GM21786 (cell line): ENCODE data around the gene ACTN2.

ENCODE experiments used
- ATAC-seq: cut with Tn5 transposase; IDR thresholded peaks from one replicate; pipeline ENCODE4 v1.9.1; 2021; ENCODE audit not compliant: unreplicated experiment

ACTN2 gene

DNA sequence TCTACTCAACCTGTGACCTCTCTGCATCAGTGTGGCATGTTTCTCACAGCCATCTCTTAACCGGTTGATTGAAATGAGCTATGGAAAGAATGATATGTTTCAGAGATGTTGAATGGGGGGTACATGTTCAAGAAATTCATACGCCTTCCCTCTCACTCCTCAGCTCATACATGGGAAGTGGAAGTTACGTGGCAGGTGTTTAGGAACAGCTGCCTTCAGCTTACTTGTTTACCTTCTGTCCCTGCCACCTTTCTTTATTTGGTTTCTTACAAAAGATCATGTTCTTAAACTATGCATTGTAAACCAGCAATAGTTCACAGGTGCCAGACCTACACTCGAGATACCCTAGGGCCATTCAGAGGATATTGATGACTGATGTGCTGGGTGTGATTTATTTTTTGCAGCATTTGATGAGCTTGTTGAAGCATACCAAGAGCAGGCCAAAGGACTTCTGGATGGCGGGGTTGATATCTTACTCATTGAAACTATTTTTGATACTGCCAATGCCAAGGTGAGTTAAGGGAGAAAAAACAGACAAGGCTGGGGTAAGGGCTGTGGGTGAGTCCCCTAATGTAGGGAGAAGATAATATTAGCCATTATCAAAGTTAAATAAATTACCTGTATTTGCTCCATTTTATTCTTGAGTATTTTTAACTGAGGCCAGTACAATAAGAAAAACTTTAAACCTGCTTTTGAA is 126.2 kb downstream of the ACTN2 start:
- no peak for ATAC-seq
